GM23248 (cell line): ENCODE data around the gene RFX8.

Experiments used
- EZH2 ChIP-seq: fragments of 200-600 bp; sonication (generic); IDR thresholded peaks from 2 replicates; pipeline ENCODE4 v1.6.1; 2018; ENCODE audit warnings: antibody characterized with exemption, mild to moderate bottlenecking; ENCODE audit not compliant: insufficient read depth, poor library complexity, severe bottlenecking
- EZH2phosphoT487 ChIP-seq: fragments of 200-600 bp; sonication (generic); IDR thresholded peaks from 2 replicates; pipeline ENCODE4 v1.6.1; 2018; ENCODE audit warnings: antibody characterized with exemption, moderate library complexity, mild to moderate bottlenecking, low read depth; ENCODE audit not compliant: insufficient read depth

- no peak for TF ChIP-seq EZH2
- TF ChIP-seq EZH2phosphoT487 = no peak
Measured at GRCh38 chr2:101476605-101477208, 1.8 kb upstream of the RFX8 start.
